WTC11 (cell line): Measurements from ENCODE around the gene RAD23B. TPM values are rescaled to one million over a fixed set of nuclear protein-coding genes. Genes with fewer than 3 reads are reported as not detected.

ENCODE experiments used
- ATAC-seq: fragments of 200-7000 bp; cut with Tn5 transposase; 2 replicates; pipeline ENCODE4 v1.10.0; 2021; ENCODE audit warnings: mild to moderate bottlenecking, moderate library complexity
- CTCF ChIA-PET: fragments of 300-600 bp; sonication (Branson Sonifier 250); formaldehyde crosslinking; loops from one replicate; lab custom pipeline; 2021; ENCODE audit warnings: antibody characterized with exemption; lab: Charles Lee
- POLR2A ChIA-PET: fragments of 350-600 bp; sonication (Branson Sonifier 250); formaldehyde crosslinking; loops from one replicate; lab custom pipeline; 2021; ENCODE audit warnings: antibody characterized with exemption; lab: Charles Lee
- DNase-seq: peaks from one replicate; pipeline ENCODE4 v3.0.0; 2021; ENCODE audit warnings: low spot score
- H3K27ac Mint-ChIP-seq: 2 replicates; pipeline ENCODE4 v1.8.0; 2021; ENCODE audit warnings: mixed read lengths
- H3K27me3 Mint-ChIP-seq: 2 replicates; pipeline ENCODE4 v1.8.0; 2021; ENCODE audit warnings: low read depth, mild to moderate bottlenecking, moderate library complexity, mixed read lengths
- H3K36me3 Mint-ChIP-seq: 2 replicates; pipeline ENCODE4 v1.8.0; 2021; ENCODE audit warnings: mixed read lengths
- H3K4me1 Mint-ChIP-seq: 2 replicates; pipeline ENCODE4 v1.8.0; 2022; ENCODE audit warnings: mixed read lengths
- H3K4me3 Mint-ChIP-seq: 2 replicates; pipeline ENCODE4 v1.8.0; 2021; ENCODE audit warnings: mild to moderate bottlenecking, moderate library complexity, mixed read lengths
- H3K9me3 Mint-ChIP-seq: 2 replicates; pipeline ENCODE4 v1.8.0; 2021; ENCODE audit warnings: mixed read lengths
- FOXP1 ChIP-seq: sonication (generic); formaldehyde crosslinking; IDR thresholded peaks from 2 replicates; pipeline ENCODE4 v1.8.0; 2022; ENCODE audit warnings: missing genetic modification reagents, mild to moderate bottlenecking, moderate library complexity, borderline replicate concordance
- FOXP4 ChIP-seq: sonication (generic); formaldehyde crosslinking; IDR thresholded peaks from 2 replicates; pipeline ENCODE4 v1.8.0; 2022; ENCODE audit warnings: mild to moderate bottlenecking, missing genetic modification reagents
- IRF2 ChIP-seq: sonication (generic); formaldehyde crosslinking; IDR thresholded peaks from 2 replicates; pipeline ENCODE4 v1.8.0; 2022; ENCODE audit warnings: low read depth, missing genetic modification reagents, borderline replicate concordance
- MYBL2 ChIP-seq: sonication (generic); formaldehyde crosslinking; IDR thresholded peaks from 2 replicates; pipeline ENCODE4 v1.8.1; 2023; ENCODE audit warnings: mild to moderate bottlenecking, moderate library complexity, missing genetic modification reagents
- NFYB ChIP-seq: sonication (generic); formaldehyde crosslinking; conservative IDR thresholded peaks from 2 replicates; pipeline ENCODE4 v1.8.0; 2022; ENCODE audit warnings: low read depth, missing genetic modification reagents
- NR1H2 ChIP-seq: sonication (generic); formaldehyde crosslinking; IDR thresholded peaks from 2 replicates; pipeline ENCODE4 v1.9.0; 2021; ENCODE audit warnings: mild to moderate bottlenecking, moderate library complexity, missing genetic modification reagents
- NR2C2 ChIP-seq: sonication (generic); formaldehyde crosslinking; IDR thresholded peaks from 2 replicates; pipeline ENCODE4 v1.8.0; 2022; ENCODE audit warnings: mild to moderate bottlenecking, missing genetic modification reagents
- NR3C1 ChIP-seq: sonication (generic); formaldehyde crosslinking; conservative IDR thresholded peaks from 2 replicates; pipeline ENCODE4 v1.8.1; 2023; ENCODE audit warnings: low read depth, mild to moderate bottlenecking, missing genetic modification reagents
- RELA ChIP-seq: sonication (generic); formaldehyde crosslinking; IDR thresholded peaks from 2 replicates; pipeline ENCODE4 v1.8.1; 2022; ENCODE audit warnings: missing genetic modification reagents, mild to moderate bottlenecking, borderline replicate concordance
- RORB ChIP-seq: fragments of 250-450 bp; sonication (Bioruptor Pico); IDR thresholded peaks from 2 replicates; pipeline ENCODE4 v1.9.0; 2021; ENCODE audit warnings: mild to moderate bottlenecking
- SP1 ChIP-seq: sonication (generic); formaldehyde crosslinking; conservative IDR thresholded peaks from 2 replicates; pipeline ENCODE4 v1.8.1; 2022; ENCODE audit warnings: missing genetic modification reagents
- STAT6 ChIP-seq: sonication (generic); formaldehyde crosslinking; conservative IDR thresholded peaks from 2 replicates; pipeline ENCODE4 v1.8.1; 2023; ENCODE audit warnings: mild to moderate bottlenecking, low read depth, missing genetic modification reagents, moderate library complexity
- TCF7 ChIP-seq: sonication (generic); formaldehyde crosslinking; IDR thresholded peaks from 2 replicates; pipeline ENCODE4 v1.8.0; 2022; ENCODE audit warnings: mild to moderate bottlenecking, low read depth, missing genetic modification reagents, moderate library complexity
- ZNF232 ChIP-seq: sonication (generic); formaldehyde crosslinking; IDR thresholded peaks from 2 replicates; pipeline ENCODE4 v1.8.0; 2022; ENCODE audit warnings: mild to moderate bottlenecking, missing genetic modification reagents
- ZNF317 ChIP-seq: sonication (generic); formaldehyde crosslinking; IDR thresholded peaks from 2 replicates; pipeline ENCODE4 v1.8.1; 2023; ENCODE audit warnings: low read depth, mild to moderate bottlenecking, moderate library complexity, missing genetic modification reagents, borderline replicate concordance
- ZNF396 ChIP-seq: fragments of 250-450 bp; sonication (Bioruptor Pico); IDR thresholded peaks from 2 replicates; pipeline ENCODE4 v1.8.0; 2021; ENCODE audit warnings: mild to moderate bottlenecking, moderate library complexity, borderline replicate concordance
- ZNF423 ChIP-seq: fragments of 250-450 bp; sonication (Bioruptor Pico); IDR thresholded peaks from 2 replicates; pipeline ENCODE4 v2.1.2; 2022; ENCODE audit warnings: mild to moderate bottlenecking, moderate library complexity
- total RNA-seq: library from RNA; stranded (reverse); gene quantifications from 3 replicates; pipeline ENCODE4 v1.2.3, GENCODE V29; 2021

Gene RAD23B
- total RNA-seq, 1 experiment from 2014 or later, result 150 TPM

- TF ChIP-seq TCF7 (CRISPR knock-in tag), result no peak
- TF ChIP-seq ZNF232 (CRISPR knock-in tag), result no peak
- TF ChIP-seq MYBL2, result no peak
- TF ChIP-seq NR3C1, result no peak
- TF ChIP-seq IRF2 (CRISPR knock-in tag), result no peak
- TF ChIP-seq FOXP4 (CRISPR knock-in tag), result no peak
- TF ChIP-seq ZNF317 (CRISPR knock-in tag), result no peak
- TF ChIP-seq NR1H2 (CRISPR knock-in tag), result no peak
- TF ChIP-seq FOXP1 (CRISPR knock-in tag), result no peak
- no peak for TF ChIP-seq NFYB (CRISPR knock-in tag)
- TF ChIP-seq RELA, result no peak
- TF ChIP-seq ZNF423 (CRISPR knock-in tag), result no peak
- no peak for TF ChIP-seq STAT6 (CRISPR knock-in tag)
- ChIA-PET POLR2A (no interaction called here), CTCF (no interaction called here)
- peaks cover 44% of the 10 kb centered on the region for H3K4me1 Mint-ChIP-seq
- no peaks in the 10 kb centered on the region for H3K36me3 Mint-ChIP-seq
- H3K27me3 Mint-ChIP-seq, result no peaks in the 10 kb centered on the region; the same call in 1 of the 2 replicates
- no peaks in the 10 kb centered on the region for H3K9me3 Mint-ChIP-seq
- no peak for DNase-seq
- H3K4me3 Mint-ChIP-seq, result no peak overlapping the region
- no peak for ATAC-seq
- H3K27ac Mint-ChIP-seq, result no peak overlapping the region
These were observed 45.2 kb upstream of the RAD23B start for GRCh38 chr9:107237873-107238272.

- DNase-seq (no peak), ATAC-seq (no peak)
- Mint-ChIP-seq H3K27me3 (no peaks in the 10 kb centered on the region; the same call in 1 of the 2 replicates), H3K27ac (no peak overlapping the region), H3K4me1 (peaks cover 52% of the 10 kb centered on the region), H3K9me3 (no peaks in the 10 kb centered on the region), H3K4me3 (no peak overlapping the region), H3K36me3 (no peaks in the 10 kb centered on the region)
- no peak for TF ChIP-seq RORB (CRISPR knock-in tag)
- no peak for TF ChIP-seq NR2C2
- ChIA-PET POLR2A (no interaction called here), CTCF (interaction anchor here (1.1 to 1.6 kb wide), 4 partner anchors 8 to 102 kb away, joined by 3 to 15 read pairs (median 3); no protein-coding TSS in a partner anchor)
These were observed 43.6 kb upstream of the RAD23B start for GRCh38 chr9:107239474-107239873.

- POLR2A ChIA-PET, result no interaction called here
- Mint-ChIP-seq H3K4me1 (peaks cover 52% of the 10 kb centered on the region), H3K27me3 (no peaks in the 10 kb centered on the region; the same call in 1 of the 2 replicates), H3K36me3 (no peaks in the 10 kb centered on the region), H3K4me3 (no peak overlapping the region), H3K9me3 (no peaks in the 10 kb centered on the region), H3K27ac (no peak overlapping the region)
- CTCF ChIA-PET, result interaction anchor here (1.3 to 1.6 kb wide), 2 partner anchors 64 to 101 kb away, joined by 3 to 15 read pairs; no protein-coding TSS in a partner anchor
- DNase-seq (no peak), ATAC-seq (peak; percentile 57)
- no peak for TF ChIP-seq ZNF396
- TF ChIP-seq SP1 (CRISPR knock-in tag), result no peak
These were observed 42.8 kb upstream of the RAD23B start for GRCh38 chr9:107240260-107240659.
